Mesendoderm (in vitro differentiated cells): ENCODE results near the gene CCSER2.

Experiments used
- DNase-seq: peaks from one replicate; pipeline ENCODE4 v3.0.0; 2013
- H2AK5ac ChIP-seq: 2 replicates; pipeline ENCODE4 v1.6.1; 2013; ENCODE audit warnings: low read length, inconsistent platforms
- H2BK120ac ChIP-seq: 2 replicates; pipeline ENCODE4 v1.6.1; 2013; ENCODE audit warnings: low read depth, mild to moderate bottlenecking, low read length, moderate library complexity, mixed read lengths
- H2BK15ac ChIP-seq: replicated peaks from 2 replicates; pipeline ENCODE4 v1.6.1; 2013; ENCODE audit warnings: low read depth, mild to moderate bottlenecking, moderate library complexity
- H2BK5ac ChIP-seq: 2 replicates; pipeline ENCODE4 v1.6.1; 2013; ENCODE audit warnings: low read length, inconsistent platforms
- H3K18ac ChIP-seq: 2 replicates; pipeline ENCODE4 v1.6.1; 2013; ENCODE audit warnings: mild to moderate bottlenecking, low read length, mixed read lengths
- H3K23ac ChIP-seq: one replicate; pipeline ENCODE4 v1.6.1; 2013; ENCODE audit warnings: low read length
- H3K27ac ChIP-seq: 2 replicates; pipeline ENCODE4 v1.5.1; 2013; ENCODE audit warnings: low read depth, mild to moderate bottlenecking, inconsistent platforms, low read length, moderate library complexity
- H3K27me3 ChIP-seq: 2 replicates; pipeline ENCODE4 v1.6.1; 2013; ENCODE audit warnings: low read length, control low read depth, mild to moderate bottlenecking, inconsistent platforms; ENCODE audit not compliant: insufficient read depth, poor library complexity
- H3K36me3 ChIP-seq: 2 replicates; pipeline ENCODE4 v1.6.1; 2013; ENCODE audit warnings: low read length, inconsistent platforms; ENCODE audit not compliant: control insufficient read depth, insufficient read depth
- H3K4ac ChIP-seq: one replicate; pipeline ENCODE4 v1.6.1; 2013; ENCODE audit warnings: low read depth, mild to moderate bottlenecking, low read length, moderate library complexity
- H3K4me1 ChIP-seq: 2 replicates; pipeline ENCODE4 v1.6.1; 2013; ENCODE audit warnings: low read depth, low read length, inconsistent platforms; ENCODE audit not compliant: control insufficient read depth
- H3K4me2 ChIP-seq: 2 replicates; pipeline ENCODE4 v1.6.1; 2013; ENCODE audit warnings: low read length
- H3K4me3 ChIP-seq: 2 replicates; pipeline ENCODE4 v1.5.1; 2013; ENCODE audit warnings: mild to moderate bottlenecking, low read length
- H3K56ac ChIP-seq: one replicate; pipeline ENCODE4 v1.6.1; 2013; ENCODE audit warnings: low read length
- H3K79me1 ChIP-seq: 2 replicates; pipeline ENCODE4 v1.6.1; 2013; ENCODE audit warnings: low read length, inconsistent platforms
- H3K79me2 ChIP-seq: 2 replicates; pipeline ENCODE4 v1.6.1; 2013; ENCODE audit warnings: mild to moderate bottlenecking, low read length; ENCODE audit not compliant: control insufficient read depth, insufficient read depth
- H3K9ac ChIP-seq: 2 replicates; pipeline ENCODE4 v1.6.1; 2013; ENCODE audit warnings: low read length, inconsistent platforms
- H4K5ac ChIP-seq: one replicate; pipeline ENCODE4 v1.6.1; 2013; ENCODE audit warnings: low read length
- H4K8ac ChIP-seq: one replicate; pipeline ENCODE4 v1.6.1; 2013; ENCODE audit warnings: low read depth, mild to moderate bottlenecking, control low read depth, low read length, moderate library complexity
- WGBS: extraction: QIAGEN DNeasy Blood & Tissue Kit; methylation state at CpG from one replicate; pipeline ENCODE4 v1.1.7; 2013; ENCODE audit warnings: low lambda C conversion rate, missing lambda C conversion rate; ENCODE audit not compliant: insufficient coverage; ENCODE audit errors: extremely low coverage; 5-methylcytosine and 5-hydroxymethylcytosine counted together

Gene CCSER2

DNA sequence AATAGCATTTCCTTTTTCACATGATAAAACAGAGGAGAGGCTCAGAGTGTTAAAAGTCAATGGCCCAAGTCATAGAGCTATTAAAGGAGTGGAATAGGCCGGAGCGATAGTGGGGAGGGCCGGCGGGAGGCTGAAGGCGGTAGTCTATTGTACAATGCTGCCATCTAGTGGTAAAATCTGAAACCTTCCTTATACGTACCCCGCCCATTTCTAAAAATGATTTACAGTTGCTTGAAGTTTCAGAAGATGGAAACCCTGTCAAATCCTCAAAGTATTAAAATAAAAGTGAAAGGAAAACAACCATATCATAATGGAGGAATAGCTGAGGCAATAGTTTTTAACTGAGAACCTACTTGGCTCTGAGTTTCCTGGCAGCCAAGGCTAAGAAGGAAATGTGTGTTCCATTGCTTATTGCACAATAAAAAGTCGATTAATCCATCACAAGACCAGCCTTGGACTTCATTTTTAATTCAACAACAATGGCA, 209.1 kb downstream of the CCSER2 start:
- Histone ChIP-seq H3K4ac (no peak overlapping the region), H4K5ac (no peak overlapping the region), H3K27me3 (no peaks in the 10 kb centered on the region), H3K9ac (no peak overlapping the region), H2BK5ac (no peak overlapping the region), H2BK120ac (no peak overlapping the region), H3K36me3 (no peaks in the 10 kb centered on the region), H4K8ac (no peak overlapping the region), H3K23ac (no peak overlapping the region), H3K18ac (no peak overlapping the region), H3K56ac (no peak overlapping the region), H3K4me3 (no peak overlapping the region), H2AK5ac (no peak overlapping the region), H3K79me1 (no peaks in the 10 kb centered on the region), H3K4me1 (peaks cover 2% of the 10 kb centered on the region), H3K27ac (no peak overlapping the region), H3K79me2 (no peaks in the 10 kb centered on the region), H3K4me2 (no peak overlapping the region), H2BK15ac (no peak overlapping the region)
- WGBS = no CpG with 5 or more reads among the region's 8 CpGs
- DNase-seq = peak; percentile 70

DNA sequence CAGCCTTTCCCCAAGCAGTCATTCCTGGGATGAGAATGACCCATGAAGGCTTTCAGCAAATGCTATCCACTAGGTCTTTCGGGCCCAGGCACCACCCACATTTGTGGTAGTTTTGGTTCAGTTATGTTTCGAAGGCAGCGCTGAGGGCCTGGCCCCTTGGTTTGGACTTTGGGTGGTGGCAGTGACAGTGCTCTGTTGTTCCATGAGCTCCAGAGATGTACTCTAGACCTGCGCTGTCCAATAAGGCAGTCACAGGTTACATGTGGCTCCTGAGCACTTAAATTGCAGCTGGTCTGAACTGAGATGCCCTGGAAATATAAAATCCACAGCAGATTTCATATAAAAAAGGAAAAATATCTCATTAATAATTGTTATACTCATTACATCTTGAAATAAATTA, 209.6 kb downstream of the CCSER2 start:
- H3K4me1 ChIP-seq = peaks cover 7% of the 10 kb centered on the region
- H4K5ac ChIP-seq = no peak overlapping the region
- no peak overlapping the region for H2BK120ac ChIP-seq
- H3K27me3 ChIP-seq = no peaks in the 10 kb centered on the region
- no peaks in the 10 kb centered on the region for H3K79me2 ChIP-seq
- no peak overlapping the region for H3K23ac ChIP-seq
- no peak for DNase-seq
- H2AK5ac ChIP-seq = no peak overlapping the region
- no peak overlapping the region for H2BK15ac ChIP-seq
- H3K36me3 ChIP-seq = no peaks in the 10 kb centered on the region
- no peak overlapping the region for H3K4me2 ChIP-seq
- H3K27ac ChIP-seq = no peak overlapping the region
- H3K9ac ChIP-seq = no peak overlapping the region
- H3K4me3 ChIP-seq = no peak overlapping the region
- H3K4ac ChIP-seq = no peak overlapping the region
- H3K79me1 ChIP-seq = no peaks in the 10 kb centered on the region
- H3K18ac ChIP-seq = no peak overlapping the region
- WGBS = no CpG with 5 or more reads among the region's 4 CpGs
- H3K56ac ChIP-seq = no peak overlapping the region
- H2BK5ac ChIP-seq = no peak overlapping the region
- no peak overlapping the region for H4K8ac ChIP-seq

DNA sequence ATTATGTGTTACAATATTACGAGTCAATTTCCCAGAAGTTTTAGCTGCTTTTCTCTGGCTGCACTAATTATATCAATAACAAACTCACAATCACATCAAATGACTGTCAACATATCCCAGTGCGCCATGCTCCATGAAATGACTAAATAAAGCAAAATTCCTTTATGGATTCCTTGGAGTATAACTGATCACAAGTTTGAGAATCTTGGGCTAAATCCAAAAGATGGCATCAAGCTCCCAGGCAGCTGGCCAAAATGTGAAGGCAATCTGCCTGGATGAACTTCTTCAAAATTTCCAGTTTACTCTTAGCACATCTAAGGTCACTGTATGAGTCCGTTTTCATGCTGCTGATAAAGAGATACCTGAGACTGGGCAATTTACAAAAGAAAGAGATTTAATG, 210.8 kb downstream of the CCSER2 start:
- no peak overlapping the region for H3K4me3 ChIP-seq
- no peak overlapping the region for H2BK5ac ChIP-seq
- WGBS = no CpG with 5 or more reads among the region's 3 CpGs
- no peak overlapping the region for H3K56ac ChIP-seq
- no peak overlapping the region for H2BK120ac ChIP-seq
- H4K5ac ChIP-seq = no peak overlapping the region
- H3K27ac ChIP-seq = no peak overlapping the region
- no peak overlapping the region for H2AK5ac ChIP-seq
- no peak overlapping the region for H4K8ac ChIP-seq
- no peak for DNase-seq
- H3K79me2 ChIP-seq = no peaks in the 10 kb centered on the region
- H3K18ac ChIP-seq = no peak overlapping the region
- H3K27me3 ChIP-seq = no peaks in the 10 kb centered on the region
- peaks cover 10% of the 10 kb centered on the region for H3K4me1 ChIP-seq
- H3K23ac ChIP-seq = no peak overlapping the region
- no peaks in the 10 kb centered on the region for H3K79me1 ChIP-seq
- no peak overlapping the region for H2BK15ac ChIP-seq
- H3K4me2 ChIP-seq = no peak overlapping the region
- no peak overlapping the region for H3K9ac ChIP-seq
- no peaks in the 10 kb centered on the region for H3K36me3 ChIP-seq
- no peak overlapping the region for H3K4ac ChIP-seq

DNA sequence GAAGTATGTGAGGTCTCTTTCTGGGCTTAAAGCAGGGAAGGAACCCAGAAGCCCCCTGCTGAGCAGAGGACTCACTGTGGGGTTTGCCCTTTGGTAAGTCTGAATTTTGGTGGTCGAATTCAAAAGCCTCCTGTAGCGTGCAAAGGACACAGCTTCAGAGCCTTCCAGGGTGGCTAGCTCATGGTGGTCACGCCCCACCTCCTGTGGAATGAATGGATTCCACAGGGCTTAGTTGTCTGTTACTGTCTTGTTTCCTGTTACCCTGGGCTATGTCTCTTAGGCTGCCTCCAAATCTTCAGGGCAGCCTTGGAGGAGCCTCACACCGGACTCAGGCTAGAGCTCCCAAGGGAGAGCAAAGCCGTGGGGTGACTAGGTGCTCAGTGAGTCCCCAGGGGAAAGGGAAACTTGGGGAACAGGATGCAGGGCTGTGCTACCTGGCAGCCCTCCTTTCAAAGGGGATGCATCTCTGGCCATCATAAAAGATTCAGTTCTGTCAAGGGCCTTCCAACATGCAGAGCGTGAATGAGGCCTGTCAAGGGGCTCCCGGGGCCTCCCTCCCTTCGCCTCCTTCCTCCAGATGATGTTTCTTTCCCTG, 211.7 kb downstream of the CCSER2 start:
- Histone ChIP-seq H2AK5ac (no peak overlapping the region), H3K4me1 (peaks cover 10% of the 10 kb centered on the region), H3K18ac (no peak overlapping the region), H3K79me1 (no peaks in the 10 kb centered on the region), H3K23ac (no peak overlapping the region), H3K4me3 (no peak overlapping the region), H3K4me2 (no peak overlapping the region), H3K56ac (peak overlapping the region; percentile 12), H4K5ac (no peak overlapping the region), H2BK15ac (no peak overlapping the region), H2BK5ac (no peak overlapping the region), H4K8ac (no peak overlapping the region), H3K9ac (no peak overlapping the region), H3K36me3 (no peaks in the 10 kb centered on the region), H3K27me3 (no peaks in the 10 kb centered on the region), H3K4ac (no peak overlapping the region), H2BK120ac (no peak overlapping the region), H3K27ac (no peak overlapping the region), H3K79me2 (no peaks in the 10 kb centered on the region)
- peak; percentile 50 for DNase-seq
- no CpG with 5 or more reads among the region's 8 CpGs for WGBS

DNA sequence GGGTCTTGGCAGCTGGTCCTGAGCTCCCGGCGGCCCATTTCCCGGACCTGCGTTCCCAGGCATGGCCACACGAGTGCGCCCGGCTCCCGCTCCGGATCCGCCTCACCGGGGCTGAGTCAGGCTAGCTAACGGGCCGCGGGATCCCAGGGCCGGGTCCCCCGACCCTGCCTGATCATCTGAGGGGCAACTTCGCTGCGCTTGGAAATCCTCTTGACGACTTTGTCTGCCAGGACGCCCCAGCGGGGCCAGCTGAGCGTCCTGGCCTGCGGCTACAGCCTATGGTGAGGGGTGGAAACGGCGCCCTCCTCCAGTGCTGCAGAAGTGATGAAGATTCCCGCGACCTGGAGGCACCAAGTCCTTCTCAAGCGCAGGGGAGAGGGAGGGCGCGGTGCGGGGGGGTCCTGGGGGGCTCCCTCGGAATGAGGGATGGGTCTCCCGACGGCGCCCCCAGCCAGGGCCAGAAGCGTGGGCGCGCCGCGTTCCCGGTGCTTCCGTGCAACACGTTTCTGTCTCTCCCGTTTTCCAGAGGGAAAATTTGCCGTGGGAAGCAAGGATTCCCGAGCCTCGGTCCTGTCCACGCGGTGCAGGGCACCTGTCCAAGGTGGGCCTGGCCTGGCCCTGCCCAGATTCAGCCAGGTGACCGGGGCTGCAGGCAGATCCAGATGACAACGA, 212.4 kb downstream of the CCSER2 start:
- no peaks in the 10 kb centered on the region for H3K27me3 ChIP-seq
- H2BK120ac ChIP-seq = no peak overlapping the region
- peaks cover 10% of the 10 kb centered on the region for H3K4me1 ChIP-seq
- H3K4ac ChIP-seq = no peak overlapping the region
- H3K79me2 ChIP-seq = no peaks in the 10 kb centered on the region
- H3K9ac ChIP-seq = peak overlapping the region; percentile 46
- H2BK15ac ChIP-seq = no peak overlapping the region
- H3K23ac ChIP-seq = no peak overlapping the region
- peak overlapping the region; percentile 70 for H3K56ac ChIP-seq
- H3K27ac ChIP-seq = no peak overlapping the region
- H4K5ac ChIP-seq = no peak overlapping the region
- WGBS = no CpG with 5 or more reads among the region's 51 CpGs
- no peaks in the 10 kb centered on the region for H3K79me1 ChIP-seq
- no peaks in the 10 kb centered on the region for H3K36me3 ChIP-seq
- H4K8ac ChIP-seq = no peak overlapping the region
- peak overlapping the region; percentile 60 for H3K18ac ChIP-seq
- peak; percentile 80 for DNase-seq
- H3K4me2 ChIP-seq = peak overlapping the region; percentile 78
- H2AK5ac ChIP-seq = no peak overlapping the region
- no peak overlapping the region for H3K4me3 ChIP-seq
- no peak overlapping the region for H2BK5ac ChIP-seq
